ENCODE data around the gene DNHD1.

DNA sequence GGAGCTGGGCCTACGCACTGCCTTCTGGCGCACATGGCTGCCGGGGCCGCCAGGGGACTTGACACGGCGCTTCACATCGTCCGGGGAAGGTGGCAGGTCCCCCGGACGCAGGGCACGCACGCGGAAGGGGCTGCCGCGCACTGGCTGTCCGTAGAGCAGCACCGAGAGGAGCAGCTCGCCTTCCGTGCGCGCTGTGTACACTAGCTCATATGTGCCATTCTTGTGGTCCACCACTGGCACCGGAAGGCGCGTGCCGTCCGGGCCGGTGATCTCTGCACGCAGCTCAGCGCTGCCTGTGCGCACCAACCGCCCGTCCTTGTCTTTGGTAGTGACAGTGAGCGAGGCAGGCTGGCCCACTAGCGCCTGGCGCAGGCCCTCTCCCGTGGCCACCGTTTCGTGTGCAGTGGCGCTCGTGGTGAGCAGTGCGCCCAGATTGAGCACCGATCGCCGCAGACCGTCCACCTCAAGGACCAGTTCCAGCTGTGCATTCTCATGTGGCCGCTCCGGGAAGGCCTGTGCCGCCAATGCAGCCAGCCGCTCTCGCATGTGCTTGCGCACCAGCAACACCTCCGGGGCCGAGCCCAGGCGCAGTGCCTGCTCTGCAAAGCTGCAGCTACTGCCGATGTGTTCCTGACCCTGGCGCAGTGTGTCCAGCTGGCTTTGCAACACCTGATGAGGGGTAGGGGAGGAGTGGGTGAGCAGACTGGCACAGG lies 40.6 kb upstream of the DNHD1 start:
- TF ChIP-seq POLR2A (IDR thresholded peaks at IDR 0.05), result no peak
- TF ChIP-seq, protein P1, sequence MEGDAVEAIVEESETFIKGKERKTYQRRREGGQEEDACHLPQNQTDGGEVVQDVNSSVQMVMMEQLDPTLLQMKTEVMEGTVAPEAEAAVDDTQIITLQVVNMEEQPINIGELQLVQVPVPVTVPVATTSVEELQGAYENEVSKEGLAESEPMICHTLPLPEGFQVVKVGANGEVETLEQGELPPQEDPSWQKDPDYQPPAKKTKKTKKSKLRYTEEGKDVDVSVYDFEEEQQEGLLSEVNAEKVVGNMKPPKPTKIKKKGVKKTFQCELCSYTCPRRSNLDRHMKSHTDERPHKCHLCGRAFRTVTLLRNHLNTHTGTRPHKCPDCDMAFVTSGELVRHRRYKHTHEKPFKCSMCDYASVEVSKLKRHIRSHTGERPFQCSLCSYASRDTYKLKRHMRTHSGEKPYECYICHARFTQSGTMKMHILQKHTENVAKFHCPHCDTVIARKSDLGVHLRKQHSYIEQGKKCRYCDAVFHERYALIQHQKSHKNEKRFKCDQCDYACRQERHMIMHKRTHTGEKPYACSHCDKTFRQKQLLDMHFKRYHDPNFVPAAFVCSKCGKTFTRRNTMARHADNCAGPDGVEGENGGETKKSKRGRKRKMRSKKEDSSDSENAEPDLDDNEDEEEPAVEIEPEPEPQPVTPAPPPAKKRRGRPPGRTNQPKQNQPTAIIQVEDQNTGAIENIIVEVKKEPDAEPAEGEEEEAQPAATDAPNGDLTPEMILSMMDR (IDR thresholded peaks at IDR 0.05), result no peak
